Stimulated activated CD4-positive, alpha-beta T cell treated with anti-CD3 and anti-CD28 coated beads, Interleukin-2, amount 100 ng/mL, for 24 hours (primary cell): ENCODE results near the gene ACOT11.

ENCODE experiments used
- DNase-seq, 2 donors: peaks; one replicate each; pipeline ENCODE4 v3.0.0-alpha.2; 2020

ACOT11 gene

DNA sequence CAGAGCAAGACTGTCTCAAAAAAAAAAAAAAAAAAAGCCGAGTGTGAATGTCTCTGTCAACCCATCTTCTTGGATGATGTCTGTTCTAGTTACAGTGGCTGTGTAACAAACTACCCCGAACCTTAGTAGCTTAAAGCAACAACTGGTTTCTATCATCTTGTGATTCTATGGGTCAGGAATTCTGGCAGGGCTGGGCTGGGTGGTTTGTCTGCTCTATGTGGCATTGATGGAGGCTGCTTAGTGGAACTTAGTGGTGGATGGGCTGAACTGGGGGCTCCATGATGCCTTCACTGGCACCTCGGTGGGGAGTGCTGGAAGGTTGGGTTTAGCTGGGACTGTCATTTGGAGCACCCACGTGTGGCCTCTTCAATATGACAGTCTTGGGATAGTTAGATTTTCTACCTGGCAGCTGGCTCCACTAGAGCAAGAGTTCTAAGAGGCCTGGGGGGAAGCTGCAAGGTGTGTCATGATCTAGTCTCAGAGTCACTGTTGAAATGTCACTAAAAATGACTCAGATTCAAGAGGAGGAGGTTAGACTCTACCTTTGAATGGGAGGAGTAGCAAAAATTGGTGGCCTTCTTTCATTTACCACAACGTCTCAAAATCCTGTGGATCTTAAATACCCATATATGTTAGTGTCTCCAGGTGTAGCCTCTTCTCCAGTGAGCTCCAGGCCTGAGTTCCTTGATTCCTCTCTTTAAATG is 18.6 kb downstream of the ACOT11 start:
- DNase-seq: no peak

DNA sequence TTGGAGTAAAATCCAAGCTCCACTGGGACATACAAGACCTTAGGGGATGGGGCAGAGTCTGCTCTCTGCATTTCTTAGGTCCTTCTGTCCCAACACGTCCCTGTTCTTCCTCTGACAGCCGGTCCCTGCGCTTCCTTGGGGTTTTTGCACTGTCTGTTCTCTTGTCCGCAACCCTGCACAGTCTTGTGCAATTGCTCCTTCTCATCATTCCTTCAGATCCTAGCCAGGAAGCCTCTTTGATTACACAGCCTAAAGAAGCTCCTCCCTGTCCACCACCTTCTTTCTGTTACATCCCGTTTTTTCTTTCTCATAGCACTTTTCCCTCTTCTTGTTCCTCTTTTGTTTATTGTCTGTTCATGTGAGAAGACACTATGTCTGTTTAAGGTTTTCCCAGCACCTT is 19.9 kb downstream of the ACOT11 start:
- no peak for DNase-seq

DNA sequence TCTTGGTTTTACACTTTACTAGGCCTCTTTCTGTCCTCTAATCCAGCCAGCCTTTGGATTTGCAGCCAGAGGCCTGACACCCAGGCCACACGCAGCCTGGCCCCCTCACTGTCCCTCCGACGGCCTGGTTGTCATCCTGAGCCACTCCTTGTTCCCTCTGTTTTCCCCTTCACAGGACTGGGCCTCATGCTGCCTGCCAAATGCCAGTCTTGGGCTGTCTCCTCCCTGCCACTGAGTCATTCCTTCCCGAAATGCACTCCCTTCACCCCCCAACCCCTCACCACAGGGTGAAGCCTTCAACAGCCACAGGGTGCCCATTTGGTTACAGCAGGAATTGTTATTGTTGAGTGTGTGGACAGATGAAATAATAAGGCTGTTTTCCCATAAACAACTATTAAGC is 21.3 kb downstream of the ACOT11 start:
- DNase-seq: no peak

DNA sequence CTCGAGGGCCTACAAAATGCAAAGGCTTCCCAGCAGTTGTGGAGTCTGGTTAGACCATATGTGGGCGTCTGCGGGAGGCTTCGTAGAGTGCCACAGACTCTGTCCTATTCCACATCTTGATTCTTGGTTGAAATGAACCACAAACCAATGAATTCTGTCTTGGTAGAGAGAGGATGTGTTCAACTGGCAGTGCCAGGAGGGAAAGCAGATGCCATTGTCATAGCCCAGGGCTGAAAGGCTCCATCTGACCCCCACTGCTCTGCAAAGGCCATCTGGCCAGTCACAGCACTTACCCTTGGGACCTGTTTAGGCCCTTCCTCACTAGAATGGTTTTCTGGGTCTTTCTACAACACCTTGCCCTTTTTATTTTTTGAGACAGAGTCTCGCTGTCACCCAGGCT is 22.1 kb downstream of the ACOT11 start:
- DNase-seq: no peak

DNA sequence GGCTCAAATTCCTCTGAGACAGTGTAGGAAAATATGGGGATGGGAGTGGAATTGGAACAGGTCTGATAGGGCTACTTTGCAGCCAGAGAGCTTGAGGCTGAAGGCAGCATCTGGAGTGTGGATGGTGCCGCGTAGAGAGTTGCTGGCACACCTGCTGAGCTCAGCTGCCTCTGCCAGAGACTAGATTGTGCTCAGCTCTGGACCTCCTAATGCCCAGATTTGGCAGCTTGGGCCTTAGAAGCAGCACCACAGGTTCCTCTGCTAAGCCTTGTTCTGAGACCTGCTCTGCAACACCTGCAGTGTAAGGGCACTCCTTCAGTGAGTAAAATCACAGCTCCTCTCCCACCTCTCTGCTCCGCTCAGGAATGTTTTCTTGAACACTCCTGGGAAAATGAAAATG is 23.3 kb downstream of the ACOT11 start:
- DNase-seq: no peak

DNA sequence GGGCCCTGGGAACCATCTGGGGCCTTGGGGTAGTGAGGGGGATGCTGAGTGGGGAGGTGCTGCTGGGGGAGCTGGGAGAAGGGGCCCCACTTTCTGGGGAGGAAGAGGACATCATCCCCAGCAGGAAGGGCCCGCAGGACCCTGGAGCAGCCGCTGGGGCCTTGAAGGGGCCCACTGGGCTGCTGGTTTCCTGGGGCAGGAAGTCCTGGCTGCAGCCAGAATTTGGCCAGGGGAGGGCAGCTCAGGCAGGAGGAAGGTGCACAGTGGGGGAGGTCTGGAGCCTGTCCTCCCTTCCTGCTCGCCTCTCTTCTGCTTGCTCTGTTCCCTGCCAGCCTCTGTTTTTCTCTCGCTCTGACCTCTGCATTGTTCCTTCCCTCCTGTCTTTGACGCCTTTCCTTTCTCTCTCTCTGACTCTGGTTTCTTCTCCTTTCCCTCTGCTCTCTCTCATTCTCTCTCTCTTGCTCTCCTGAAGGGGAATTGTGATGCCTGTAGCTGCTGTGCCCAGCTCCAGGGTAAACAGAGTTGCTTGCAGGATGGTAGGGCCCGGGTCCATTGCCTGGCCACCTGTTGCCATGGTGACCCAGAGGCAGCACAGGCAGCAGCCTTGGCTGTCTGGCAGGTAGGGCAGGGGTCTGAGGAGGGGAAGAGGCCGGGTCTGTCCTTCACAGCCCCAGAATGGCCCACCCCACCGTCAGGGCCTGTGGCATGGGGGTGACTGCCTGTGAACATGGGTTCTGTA is 23.9 kb downstream of the ACOT11 start:
- DNase-seq: no peak

DNA sequence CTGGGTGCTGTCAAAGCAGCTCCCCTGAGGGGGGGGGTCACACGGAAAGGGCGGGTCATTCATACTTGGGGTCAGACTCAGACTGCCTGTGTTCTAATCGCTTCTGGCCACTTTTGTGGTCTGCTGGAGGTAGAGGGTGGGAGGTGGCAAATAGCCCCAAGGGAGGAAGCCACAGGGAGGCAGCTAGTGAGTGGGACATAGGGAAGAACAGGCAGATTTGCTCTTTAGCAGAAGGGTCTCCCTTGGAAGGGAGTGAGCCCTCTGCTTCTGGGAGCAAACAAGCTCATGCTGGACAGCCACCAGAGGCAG is 24.5 kb downstream of the ACOT11 start:
- DNase-seq: no peak

DNA sequence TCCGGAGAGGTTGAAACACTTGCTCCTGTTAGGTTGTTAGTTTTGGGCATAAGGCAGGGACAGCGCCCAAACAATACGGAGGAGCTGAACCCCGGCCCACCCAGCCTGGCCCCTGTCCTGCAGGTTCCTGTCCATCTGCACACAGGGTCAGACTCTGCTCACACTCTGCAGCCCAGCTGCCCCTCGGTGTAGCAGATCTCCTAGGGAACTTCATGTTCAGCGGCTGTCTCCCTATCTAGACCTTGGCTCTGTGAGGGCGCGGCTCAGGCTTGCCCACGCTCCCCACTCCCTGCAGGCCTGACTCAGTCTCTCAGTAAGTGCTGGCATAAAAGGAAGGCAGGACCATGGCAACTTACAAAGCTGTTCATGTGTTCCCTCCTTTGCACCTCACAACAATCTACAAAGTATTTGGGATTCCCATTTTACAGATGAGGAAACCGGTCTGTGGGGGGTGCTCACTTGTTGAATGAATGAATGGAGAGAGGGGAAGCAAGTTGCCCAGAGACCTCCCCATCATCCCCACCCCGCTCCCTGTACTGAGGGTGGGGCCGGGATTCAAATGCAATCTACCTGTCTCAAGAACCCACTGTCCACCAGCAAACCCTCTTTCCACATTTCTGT is 26.2 kb downstream of the ACOT11 start:
- DNase-seq: no peak

DNA sequence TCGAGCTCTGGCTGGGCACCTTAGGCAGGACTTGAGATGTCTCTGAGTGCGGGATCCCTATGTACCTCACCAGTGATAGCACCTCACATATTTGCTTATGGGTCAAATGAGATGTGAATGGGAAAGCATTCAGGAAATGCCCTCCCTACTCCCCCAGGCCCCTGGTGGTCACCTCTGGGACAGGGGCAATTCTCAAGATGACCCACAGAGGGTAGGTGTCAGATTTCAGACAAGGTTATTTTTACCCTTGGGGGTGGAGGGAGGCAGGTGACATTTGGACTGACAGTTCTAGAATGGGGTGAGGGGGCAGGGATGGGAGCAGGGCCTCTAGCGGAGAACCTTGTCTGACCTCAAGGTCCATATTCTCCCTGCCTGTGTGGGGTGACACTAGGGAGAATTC is 27.1 kb downstream of the ACOT11 start:
- DNase-seq: no peak

DNA sequence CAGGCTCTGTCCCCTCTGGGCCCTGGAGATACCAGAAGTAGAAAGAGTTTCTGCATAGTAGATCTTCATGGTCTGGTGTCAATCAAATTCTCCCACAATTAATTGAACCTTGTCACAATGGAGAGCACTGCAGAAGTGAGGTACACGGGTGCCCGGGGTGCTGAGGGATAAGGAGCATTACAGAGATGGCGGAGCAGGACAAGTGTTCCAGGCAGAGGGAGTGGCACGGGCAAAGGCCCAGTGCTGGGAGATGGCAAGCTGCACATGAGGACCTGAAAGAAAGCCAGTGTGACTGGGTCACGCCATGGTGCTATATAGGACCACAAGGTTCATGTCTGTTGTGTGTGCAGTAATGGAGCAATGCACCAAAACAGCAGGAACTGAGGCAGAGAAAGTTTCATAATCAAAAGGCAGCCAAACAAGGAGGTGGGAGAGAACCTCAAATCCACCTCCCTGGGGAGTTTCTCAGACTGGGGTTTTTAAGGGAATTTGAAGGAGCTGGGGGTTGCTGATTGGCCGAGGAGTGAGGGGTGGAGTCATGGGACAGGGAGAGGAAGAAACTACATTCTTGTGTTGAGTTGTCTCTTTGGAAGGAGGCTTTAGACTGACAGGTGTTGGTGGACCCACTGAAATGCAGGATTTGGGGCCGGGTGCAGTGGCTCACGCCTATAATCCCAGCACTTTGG is 27.7 kb downstream of the ACOT11 start:
- no peak for DNase-seq

DNA sequence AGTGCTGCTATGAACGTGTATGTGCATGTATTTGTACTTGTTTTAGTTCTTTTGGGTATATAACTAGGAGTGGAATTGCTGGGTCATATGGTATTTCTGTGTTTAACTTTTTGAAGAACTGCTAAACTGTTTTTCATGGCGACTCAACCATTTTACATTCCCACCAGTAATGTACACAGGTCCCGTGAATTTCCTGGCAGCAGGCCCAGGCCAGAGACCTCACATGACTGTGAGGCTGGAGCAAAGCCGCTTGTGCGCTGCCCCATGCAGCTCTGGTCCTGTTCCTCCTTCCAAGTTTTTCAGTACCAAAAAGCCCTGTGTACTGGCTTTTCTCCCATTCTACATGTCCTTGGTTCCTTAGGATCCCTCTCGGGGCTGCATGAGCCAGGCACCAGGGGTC is 29.6 kb downstream of the ACOT11 start:
- no peak for DNase-seq

DNA sequence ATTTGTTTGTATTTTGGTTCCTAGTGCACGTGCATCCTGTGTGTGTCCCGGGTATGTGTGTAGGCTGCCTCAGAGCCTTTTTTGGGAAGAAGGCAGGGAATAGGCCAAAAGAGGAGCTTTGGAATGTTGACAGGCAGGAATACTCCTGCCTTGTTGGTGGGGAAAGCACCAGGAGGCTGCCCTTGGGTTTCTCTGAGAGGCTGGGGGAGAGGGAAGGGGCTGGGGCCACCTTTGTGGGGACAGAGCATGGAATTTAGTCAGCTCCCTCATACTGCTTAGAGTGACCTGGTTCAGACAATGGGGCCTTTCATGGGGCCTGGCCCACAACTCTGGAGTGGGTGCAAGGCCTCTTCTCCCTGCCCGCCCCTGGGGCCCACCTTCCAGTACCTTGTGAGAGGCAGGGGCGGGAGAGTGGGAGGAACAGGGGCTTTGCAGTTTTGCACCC is 31.3 kb downstream of the ACOT11 start:
- no peak for DNase-seq

DNA sequence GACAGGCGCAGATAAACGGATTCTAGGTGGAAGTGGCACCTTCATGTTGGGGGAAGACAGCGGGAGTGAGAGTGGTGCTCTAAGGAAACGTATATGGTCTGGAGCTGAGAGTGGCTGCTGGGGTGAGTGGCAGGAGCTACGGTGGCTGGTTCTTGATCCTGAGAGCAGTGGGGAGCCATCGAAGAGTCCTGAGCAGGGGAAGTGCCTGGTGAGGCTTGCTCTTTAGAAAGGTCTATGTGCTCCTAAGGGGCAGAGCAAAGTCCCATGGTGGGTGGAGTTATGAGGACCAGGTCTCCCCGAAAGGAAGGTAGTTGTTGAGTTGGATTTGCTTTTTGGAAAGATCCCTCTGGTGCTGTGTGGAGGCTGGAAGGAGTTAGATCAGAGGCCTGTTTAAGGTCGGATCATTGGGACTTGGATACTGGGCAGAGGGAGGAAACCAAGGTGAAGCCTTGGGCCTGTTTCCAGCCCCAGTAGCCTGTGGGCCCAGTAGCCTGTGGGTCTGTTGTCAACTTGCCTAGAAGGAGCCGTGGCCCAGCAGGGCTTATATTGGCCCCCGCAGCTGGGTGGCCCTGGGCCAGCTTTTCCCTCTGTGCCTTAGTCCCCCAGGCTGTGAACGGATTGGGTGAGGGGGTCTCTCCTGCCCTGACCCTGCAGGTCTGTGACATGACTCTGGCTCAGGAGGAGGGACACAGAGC is 33.0 kb downstream of the ACOT11 start:
- no peak for DNase-seq

DNA sequence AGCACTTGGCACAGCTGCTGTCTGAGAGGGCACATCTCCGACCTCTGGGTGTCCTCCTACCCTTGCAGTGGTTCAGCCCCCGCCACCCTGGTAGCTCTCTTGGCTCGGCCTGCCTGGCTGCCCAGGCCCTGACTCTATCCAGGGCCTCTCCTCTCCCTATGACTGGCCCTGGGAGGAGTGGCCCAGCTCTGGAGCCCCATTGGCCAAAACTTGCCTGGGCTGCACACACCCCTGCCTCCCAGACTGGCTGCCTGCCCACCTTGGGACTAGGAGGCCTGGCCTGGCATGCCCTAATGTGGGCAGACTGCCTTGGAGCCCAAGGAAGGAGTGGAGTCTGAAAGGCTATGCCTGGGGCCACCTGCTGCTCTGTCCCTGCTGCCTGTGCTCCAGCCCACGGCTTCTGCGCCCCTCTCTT is 33.6 kb downstream of the ACOT11 start:
- DNase-seq: no peak

DNA sequence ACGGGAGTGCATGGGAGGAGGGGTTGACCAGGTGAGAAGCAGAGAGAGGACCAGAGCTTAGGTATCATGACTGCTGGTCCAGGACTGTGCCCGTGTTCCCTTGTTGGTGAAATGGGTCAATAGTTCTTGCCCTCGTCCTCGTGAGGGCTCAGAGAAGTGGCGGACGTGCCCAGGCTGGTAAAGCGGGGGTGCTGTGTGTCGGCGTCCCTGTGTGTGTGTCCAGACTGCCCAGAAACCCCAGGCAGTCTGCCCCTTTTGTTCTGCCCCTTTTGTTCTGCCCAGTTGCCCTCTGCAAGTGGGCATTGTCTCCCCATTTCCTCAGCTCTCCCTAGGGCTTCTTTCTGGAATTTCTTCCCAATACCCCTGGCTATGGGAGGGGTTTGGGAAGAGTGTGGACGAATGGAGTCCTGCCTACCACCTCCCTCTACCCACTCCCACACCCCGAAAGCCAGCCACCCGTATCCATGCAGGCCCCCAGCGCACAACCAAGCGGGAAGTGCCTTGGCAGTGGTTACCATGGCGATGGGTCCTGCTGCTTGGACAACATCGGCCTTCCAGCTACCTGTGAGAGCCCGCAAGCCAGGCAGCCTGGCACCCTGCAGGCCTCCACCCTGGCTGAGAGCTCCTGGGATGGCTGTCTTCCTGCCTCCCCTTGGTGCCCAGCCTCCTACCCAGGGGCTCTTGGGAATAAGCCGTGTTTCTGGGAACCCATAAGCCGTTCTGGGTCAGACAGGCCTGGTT is 34.7 kb downstream of the ACOT11 start:
- no peak for DNase-seq

DNA sequence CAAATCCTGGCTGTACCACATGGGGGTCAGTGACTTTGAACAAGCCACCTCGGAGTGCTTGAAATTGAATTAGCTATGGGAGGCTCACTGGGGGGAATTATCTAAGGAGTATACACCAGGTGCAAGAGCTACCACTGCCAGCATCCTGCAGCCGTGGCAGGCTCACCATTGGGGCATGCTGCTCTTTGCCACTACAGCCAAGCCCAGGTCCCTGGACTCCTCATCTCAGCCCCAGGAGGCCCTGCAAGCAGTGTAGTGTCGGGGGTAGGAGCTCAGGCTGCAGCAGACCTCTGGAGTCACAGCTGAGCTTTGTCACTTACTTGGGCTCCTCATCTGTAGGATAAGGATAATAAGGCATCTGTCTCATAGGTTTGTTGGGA is 35.3 kb downstream of the ACOT11 start:
- DNase-seq: no peak

DNA sequence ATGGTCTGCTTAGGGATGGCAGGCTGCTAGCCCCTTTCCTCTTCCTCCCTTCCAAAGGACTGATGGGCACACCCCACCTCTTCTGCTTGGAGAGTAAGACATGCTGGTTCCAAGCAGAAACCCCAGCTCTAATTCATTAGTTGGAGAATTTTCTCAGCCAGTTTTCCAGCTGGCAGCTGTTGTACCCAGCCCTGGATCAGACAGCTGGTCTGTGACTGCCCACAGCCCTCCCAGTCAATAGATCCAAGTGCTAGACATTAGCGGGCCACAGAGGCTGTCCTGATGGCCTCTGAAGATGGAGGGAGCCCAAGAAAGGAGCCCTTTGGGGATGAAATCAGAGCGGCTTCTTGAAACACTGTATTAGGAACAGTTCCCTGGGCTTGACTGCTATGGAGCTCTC is 35.8 kb downstream of the ACOT11 start:
- DNase-seq: no peak

DNA sequence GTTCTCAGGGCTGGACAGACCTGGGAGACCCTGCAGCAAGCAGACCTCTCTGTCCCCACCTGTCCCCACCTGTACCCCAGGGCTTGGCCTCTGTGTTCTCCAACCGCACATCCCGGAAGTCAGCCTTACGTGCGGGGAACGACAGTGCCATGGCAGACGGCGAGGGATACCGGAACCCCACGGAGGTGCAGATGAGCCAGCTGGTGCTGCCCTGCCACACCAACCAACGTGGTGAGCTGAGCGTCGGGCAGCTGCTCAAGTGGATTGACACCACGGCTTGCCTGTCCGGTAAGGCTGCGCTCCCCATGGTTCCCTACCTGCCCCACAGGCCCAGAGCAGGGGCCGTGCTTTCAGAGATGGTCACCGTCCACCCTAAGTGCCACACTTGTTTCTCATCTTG is 36.5 kb downstream of the ACOT11 start:
- DNase-seq: no peak

DNA sequence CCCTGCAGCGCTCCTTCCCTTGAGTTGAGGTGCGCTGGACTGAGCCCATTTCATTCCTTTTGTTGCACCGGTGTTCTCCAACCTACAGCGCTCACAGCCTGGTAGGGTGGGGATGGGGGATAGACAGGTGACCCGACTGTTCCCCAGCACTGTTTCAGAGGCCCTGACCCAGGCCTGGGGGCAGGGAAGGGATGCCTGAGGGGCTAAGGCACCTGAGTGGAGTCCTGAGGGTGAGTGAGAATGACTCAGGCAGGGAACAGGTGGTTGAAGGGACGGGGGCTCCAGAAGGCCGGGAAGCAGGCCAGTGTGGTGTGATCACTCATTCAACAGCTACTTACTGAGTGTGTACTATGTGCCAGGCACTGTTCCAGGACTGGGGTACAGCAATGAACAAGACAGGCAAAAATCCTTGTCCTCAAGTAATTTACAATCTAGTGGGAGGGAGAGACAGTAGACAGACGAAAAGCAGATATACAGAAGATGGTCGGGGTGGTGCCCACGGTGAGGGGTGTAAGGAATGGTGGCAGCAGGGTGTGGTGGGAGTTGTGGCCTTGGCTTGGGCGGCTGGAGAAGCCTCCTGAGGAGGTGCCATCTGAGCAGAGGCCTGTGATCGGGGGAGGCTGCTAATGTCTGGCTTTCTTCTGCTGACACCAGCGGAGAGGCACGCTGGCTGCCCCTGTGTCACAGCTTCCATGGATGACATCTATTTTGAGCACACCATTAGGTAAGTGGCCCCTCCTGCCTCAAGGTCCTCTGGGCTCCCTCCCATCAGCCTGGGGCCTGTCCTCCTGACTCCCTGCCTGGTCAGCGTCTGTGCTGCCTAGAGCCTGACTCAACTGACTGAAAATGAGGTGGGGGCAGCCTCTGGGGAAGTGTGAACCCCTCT is 37.4 kb downstream of the ACOT11 start:
- no peak for DNase-seq

DNA sequence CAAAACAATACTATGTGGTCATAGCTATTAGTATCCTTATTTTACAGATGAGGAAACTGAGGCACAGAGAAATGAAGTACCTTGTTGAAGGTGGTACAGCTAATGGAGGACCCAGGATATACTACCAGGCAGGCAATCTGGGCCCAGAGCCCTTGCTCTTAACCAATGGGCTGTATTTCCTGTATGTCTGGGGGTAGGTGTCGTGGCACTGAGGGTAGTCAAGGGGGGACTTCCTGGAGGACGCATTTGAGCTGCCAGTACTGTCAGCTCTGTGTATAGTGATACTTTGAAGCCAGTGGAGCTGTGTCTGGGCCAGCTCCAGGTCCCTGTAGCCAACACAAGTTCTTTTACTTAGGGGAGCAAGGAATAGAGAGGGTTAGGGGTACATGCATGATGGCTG is 40.3 kb downstream of the ACOT11 start:
- no peak for DNase-seq

DNA sequence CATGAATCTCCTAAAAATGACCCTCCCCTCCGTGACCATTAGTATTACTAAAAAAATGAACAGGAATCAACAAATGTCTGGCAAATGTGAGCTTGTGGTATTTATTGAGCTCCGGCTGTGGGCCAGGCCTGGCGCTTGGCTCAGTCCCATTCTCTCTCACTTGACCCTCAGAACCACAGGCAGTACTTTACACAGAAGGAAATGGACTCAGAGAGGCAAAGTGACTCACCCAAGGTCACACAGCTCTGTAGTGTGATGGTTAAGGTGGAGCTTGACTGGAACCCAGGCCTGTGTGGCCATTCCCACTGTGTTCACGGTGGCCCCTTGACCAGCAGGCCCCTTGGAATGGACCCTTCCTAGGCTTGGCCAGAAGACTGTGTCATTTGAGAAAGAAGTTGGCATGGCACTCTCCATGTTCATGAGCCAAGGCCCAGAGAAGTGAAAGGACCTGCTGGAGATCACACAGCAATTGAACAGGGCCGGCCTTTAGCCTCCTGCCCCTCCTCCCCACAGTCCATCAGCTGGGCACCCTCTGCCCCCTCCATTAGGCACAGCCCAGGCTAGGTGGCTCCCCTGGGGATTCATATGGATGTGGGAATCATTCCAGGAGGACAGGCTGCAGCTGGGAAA is 43.2 kb downstream of the ACOT11 start:
- no peak for DNase-seq
